Smooth muscle cell (in vitro differentiated cells): Measurements from ENCODE around the gene CNTNAP5. TPM values are rescaled to one million over a fixed set of nuclear protein-coding genes. Genes with fewer than 3 reads are reported as not detected.
A peak's percentile ranks its signal among the peaks of the same experiment; 100 is the strongest.

Experiments
- DNase-seq: peaks from one replicate; lab custom pipeline; 2025; ENCODE audit not compliant: unreplicated experiment; lab: John Stamatoyannopoulos, UW
- H2AFZ ChIP-seq: fragments of 200-600 bp; sonication (generic); 2 replicates; pipeline ENCODE4 v1.6.0; 2016; ENCODE audit warnings: antibody characterized with exemption, low read depth, mild to moderate bottlenecking
- H3F3A ChIP-seq: fragments of 200-600 bp; sonication (generic); 2 replicates; pipeline ENCODE4 v1.6.0; 2017; ENCODE audit warnings: antibody characterized with exemption, low read depth
- H3K27ac ChIP-seq: fragments of 200-600 bp; sonication (generic); 2 replicates; pipeline ENCODE4 v1.5.1; 2016; ENCODE audit warnings: low read depth, mild to moderate bottlenecking
- H3K27me3 ChIP-seq: fragments of 200-600 bp; sonication (generic); 2 replicates; pipeline ENCODE4 v1.6.1; 2016; ENCODE audit warnings: low read depth, mild to moderate bottlenecking
- H3K36me3 ChIP-seq: fragments of 200-600 bp; sonication (generic); 2 replicates; pipeline ENCODE4 v1.5.1; 2016; ENCODE audit warnings: low read depth
- H3K4me1 ChIP-seq: fragments of 200-600 bp; sonication (generic); 2 replicates; pipeline ENCODE4 v1.5.1; 2016; ENCODE audit warnings: low read depth
- H3K4me2 ChIP-seq: fragments of 200-600 bp; sonication (generic); 2 replicates; pipeline ENCODE4 v1.6.0; 2016; ENCODE audit warnings: mild to moderate bottlenecking
- H3K4me3 ChIP-seq: fragments of 200-600 bp; sonication (generic); 2 replicates; pipeline ENCODE4 v1.5.1; 2016; ENCODE audit warnings: mild to moderate bottlenecking
- H3K79me2 ChIP-seq: fragments of 200-600 bp; sonication (generic); 2 replicates; pipeline ENCODE4 v1.6.0; 2016; ENCODE audit warnings: low read depth, mild to moderate bottlenecking
- H3K9ac ChIP-seq: fragments of 200-600 bp; sonication (generic); 2 replicates; pipeline ENCODE4 v1.6.0; 2016; ENCODE audit warnings: low read depth
- H3K9me3 ChIP-seq: fragments of 200-600 bp; sonication (generic); replicated peaks from 2 replicates; pipeline ENCODE4 v1.5.1; 2016; ENCODE audit warnings: low read depth
- H4K20me1 ChIP-seq: fragments of 200-600 bp; sonication (generic); 2 replicates; pipeline ENCODE4 v1.6.0; 2016; ENCODE audit warnings: low read depth
- CTCF ChIP-seq: fragments of 200-600 bp; sonication (generic); IDR thresholded peaks from 2 replicates; pipeline ENCODE4 v1.5.1; 2017; ENCODE audit warnings: borderline replicate concordance, mild to moderate bottlenecking, antibody characterized with exemption; ENCODE audit not compliant: insufficient read depth, poor library complexity, severe bottlenecking
- WGBS: methylation state at CpG from one replicate; pipeline ENCODE4 v1.1.7; 2016; ENCODE audit warnings: low lambda C conversion rate; 5-methylcytosine and 5-hydroxymethylcytosine counted together
- polyA plus RNA-seq: library from polyadenylated mRNA; unstranded; fragments of >200 nt; fragmentation: Nextera tagmentation; extraction: Ambion mirVana; gene quantifications from 2 replicates; pipeline ENCODE4 v1.2.1, GENCODE V29; 2016
- total RNA-seq: library from RNA; depleted of rRNA; stranded (reverse); fragments of >200 nt; gene quantifications from 2 replicates; pipeline ENCODE4 v1.2.3, GENCODE V29; 2014

CNTNAP5 gene
- total and polyA plus RNA-seq, 2 experiments from 2014 or later, result not detected

GRCh38 chr2:124325667-124326440 lies 300.8 kb downstream of the CNTNAP5 start:
- H3K9me3 ChIP-seq, result no peaks in the 10 kb centered on the region
- no peak for DNase-seq
- H3F3A ChIP-seq, result no peaks in the 10 kb centered on the region
- no peak overlapping the region for H3K4me3 ChIP-seq
- TF ChIP-seq CTCF, result peak; percentile 34
- no peaks in the 10 kb centered on the region for H3K36me3 ChIP-seq
- no peak overlapping the region for H3K9ac ChIP-seq
- H3K4me2 ChIP-seq, result no peak overlapping the region
- WGBS, result 64% methylated on average over 3 of the region's 3 CpGs
- no peaks in the 10 kb centered on the region for H4K20me1 ChIP-seq
- no peaks in the 10 kb centered on the region for H3K79me2 ChIP-seq
- no peak overlapping the region for H2AFZ ChIP-seq
- H3K27me3 ChIP-seq, result no peaks in the 10 kb centered on the region
- no peak overlapping the region for H3K27ac ChIP-seq
- peaks cover 22% of the 10 kb centered on the region for H3K4me1 ChIP-seq

- Histone ChIP-seq H3K79me2 (no peaks in the 10 kb centered on the region), H3K9ac (no peak overlapping the region), H3K9me3 (no peaks in the 10 kb centered on the region), H4K20me1 (no peaks in the 10 kb centered on the region), H2AFZ (no peak overlapping the region), H3K36me3 (no peaks in the 10 kb centered on the region), H3K4me3 (no peak overlapping the region), H3K27me3 (no peaks in the 10 kb centered on the region), H3F3A (no peaks in the 10 kb centered on the region), H3K4me2 (no peak overlapping the region), H3K4me1 (peaks cover 22% of the 10 kb centered on the region), H3K27ac (no peak overlapping the region)
- DNase-seq, result no peak
- no peak for TF ChIP-seq CTCF
These were observed 302.2 kb downstream of the CNTNAP5 start for GRCh38 chr2:124327303-124327702.

GRCh38 chr2:124328397-124328796 lies 303.3 kb downstream of the CNTNAP5 start:
- H3K36me3 ChIP-seq, result no peaks in the 10 kb centered on the region
- H3K27ac ChIP-seq, result no peak overlapping the region
- no peak overlapping the region for H2AFZ ChIP-seq
- no peaks in the 10 kb centered on the region for H3F3A ChIP-seq
- H3K9ac ChIP-seq, result no peak overlapping the region
- H3K79me2 ChIP-seq, result no peaks in the 10 kb centered on the region
- peaks cover 22% of the 10 kb centered on the region for H3K4me1 ChIP-seq
- no peaks in the 10 kb centered on the region for H4K20me1 ChIP-seq
- WGBS, result 19% methylated on average over 3 of the region's 3 CpGs
- TF ChIP-seq CTCF, result no peak
- no peaks in the 10 kb centered on the region for H3K9me3 ChIP-seq
- H3K4me3 ChIP-seq, result no peak overlapping the region
- no peak overlapping the region for H3K4me2 ChIP-seq
- no peak for DNase-seq
- no peaks in the 10 kb centered on the region for H3K27me3 ChIP-seq

- no peak overlapping the region for H3K4me3 ChIP-seq
- no peaks in the 10 kb centered on the region for H3K36me3 ChIP-seq
- no peak overlapping the region for H2AFZ ChIP-seq
- TF ChIP-seq CTCF, result no peak
- peaks cover 9% of the 10 kb centered on the region for H3K4me1 ChIP-seq
- no peaks in the 10 kb centered on the region for H3F3A ChIP-seq
- WGBS, result 70% methylated on average over 4 of the region's 4 CpGs
- H4K20me1 ChIP-seq, result no peaks in the 10 kb centered on the region
- no peaks in the 10 kb centered on the region for H3K9me3 ChIP-seq
- no peak for DNase-seq
- H3K27me3 ChIP-seq, result no peaks in the 10 kb centered on the region
- H3K4me2 ChIP-seq, result no peak overlapping the region
- H3K27ac ChIP-seq, result no peak overlapping the region
- no peaks in the 10 kb centered on the region for H3K79me2 ChIP-seq
- no peak overlapping the region for H3K9ac ChIP-seq
These were observed 308.7 kb downstream of the CNTNAP5 start for GRCh38 chr2:124333784-124334183.
